ENCODE data around the gene TSPYL4.

- TF ChIP-seq CTCF (IDR thresholded peaks at IDR 0.05) (no peak), ZFX (IDR thresholded peaks at IDR 0.05; ENCODE audit: borderline replicate concordance) (no peak)
Measured at GRCh38 chr6:116248577-116248976, 5.3 kb downstream of the TSPYL4 start.

All from 22Rv1 (cell line).